Measurements from ENCODE around the gene ALX3. TPM values are rescaled to one million over a fixed set of nuclear protein-coding genes. Genes with fewer than 3 reads are reported as not detected.

The ALX3 gene
- total RNA-seq, 4 donors from 2014 or later, result not detected

GRCh38 chr1:110113551-110113950 is 43.1 kb upstream of the ALX3 start:
- no peak for TF ChIP-seq POLR2A (IDR thresholded peaks at IDR 0.05)
- H3K27me3 ChIP-seq, result no peaks in the 10 kb centered on the region
- no peak for DNase-seq (ENCODE audit: low spot score in 2 of 2)

GRCh38 chr1:110112656-110113055 is 42.2 kb upstream of the ALX3 start:
- no peak for DNase-seq (ENCODE audit: low spot score in 2 of 2)
- no peaks in the 10 kb centered on the region for H3K9me3 ChIP-seq
- TF ChIP-seq POLR2A (IDR thresholded peaks at IDR 0.05), result no peak
- no peak for TF ChIP-seq CTCF (IDR thresholded peaks at IDR 0.05)
- TF ChIP-seq EP300 (IDR thresholded peaks at IDR 0.05), result no peak
- no peaks in the 10 kb centered on the region for H3K4me1 ChIP-seq
- H3K27ac ChIP-seq, result no peak overlapping the region
- WGBS, 2 donors, result 79 to 83% methylated on average over 9 of the region's 9 CpGs
- H3K27me3 ChIP-seq, result no peaks in the 10 kb centered on the region
- no peak overlapping the region for H3K4me3 ChIP-seq
- H3K36me3 ChIP-seq, result no peaks in the 10 kb centered on the region

More at GRCh38 chr1:110113551-110113950, 43.1 kb upstream of the ALX3 start:
- Histone ChIP-seq H3K4me1 (no peaks in the 10 kb centered on the region), H3K9me3 (no peaks in the 10 kb centered on the region), H3K36me3 (no peaks in the 10 kb centered on the region), H3K27ac (no peak overlapping the region), H3K4me3 (no peak overlapping the region)
- WGBS, 2 donors, result 53 to 66% methylated on average over 5 of the region's 5 CpGs

GRCh38 chr1:110112143-110112542 is 41.7 kb upstream of the ALX3 start, which contains the start of gene UBL4B:
UBL4B (plus strand) TSS chr1:110112443; CDS start chr1:110112535, 92 bp downstream.
- Histone ChIP-seq H3K27me3 (no peaks in the 10 kb centered on the region), H3K4me1 (no peaks in the 10 kb centered on the region), H3K9me3 (no peaks in the 10 kb centered on the region), H3K27ac (no peak within 1 kb of the TSS), H3K36me3 (no peaks in the 10 kb centered on the region), H3K4me3 (no peak within 1 kb of the TSS)
- TF ChIP-seq POLR2A (IDR thresholded peaks at IDR 0.05), result no peak
- TF ChIP-seq EP300 (IDR thresholded peaks at IDR 0.05), result no peak
- TF ChIP-seq CTCF (IDR thresholded peaks at IDR 0.05), result no peak
- DNase-seq (ENCODE audit: low spot score in 2 of 2), result no peak
- 85 to 91% methylated on average over 5 of the region's 5 CpGs for WGBS, 2 donors

GRCh38 chr1:110111081-110111480 is 40.6 kb upstream of the ALX3 start:
- TF ChIP-seq CTCF (IDR thresholded peaks at IDR 0.05), result no peak
- no peak for TF ChIP-seq EP300 (IDR thresholded peaks at IDR 0.05)
- no peak for TF ChIP-seq POLR2A (IDR thresholded peaks at IDR 0.05)
- DNase-seq (ENCODE audit: low spot score in 2 of 2), result no peak
- WGBS, 2 donors, result 76 to 85% methylated on average over 4 of the region's 4 CpGs
- H3K4me3 ChIP-seq, result no peak overlapping the region
- no peaks in the 10 kb centered on the region for H3K27me3 ChIP-seq
- no peaks in the 10 kb centered on the region for H3K9me3 ChIP-seq
- H3K4me1 ChIP-seq, result no peaks in the 10 kb centered on the region
- no peak overlapping the region for H3K27ac ChIP-seq
- no peaks in the 10 kb centered on the region for H3K36me3 ChIP-seq

- Histone ChIP-seq H3K36me3 (no peaks in the 10 kb centered on the region), H3K4me3 (no peak overlapping the region), H3K4me1 (no peaks in the 10 kb centered on the region), H3K9me3 (no peaks in the 10 kb centered on the region), H3K27me3 (no peaks in the 10 kb centered on the region), H3K27ac (no peak overlapping the region)
- DNase-seq (ENCODE audit: low spot score in 2 of 2), result no peak
- 61 to 66% methylated on average over 7 of the region's 7 CpGs for WGBS, 2 donors
- no peak for TF ChIP-seq CTCF (IDR thresholded peaks at IDR 0.05)
Measured at GRCh38 chr1:110107867-110108469, 37.5 kb upstream of the ALX3 start.

Data from tibial nerve (tissue), 4 donors.